Stimulated activated CD8-positive, alpha-beta memory T cell treated with anti-CD3 and anti-CD28 coated beads, Interleukin-4, amount 100 ng/mL, for 4 hours (primary cell): ENCODE data around the gene MTR.

Source experiments
- DNase-seq, 2 donors: peaks; one replicate each; pipeline ENCODE4 v3.0.0-alpha.2; 2020; ENCODE audit warnings: low read depth in 2 of 2, low spot score in 1 of 2

MTR gene

GRCh38 chr1:236774926-236775325 lies 20.2 kb upstream of the MTR start:
- no peak for DNase-seq

- no peak for DNase-seq
These were observed 15.8 kb upstream of the MTR start for GRCh38 chr1:236779312-236779711.

- DNase-seq = no peak
These were observed 9.6 kb upstream of the MTR start for GRCh38 chr1:236785477-236785876.

GRCh38 chr1:236786453-236786852 lies 8.6 kb upstream of the MTR start:
- no peak for DNase-seq

- DNase-seq = no peak
These were observed 482 bp upstream of the MTR start for GRCh38 chr1:236794585-236795034.

- DNase-seq = peak in 1 of 2 donors; percentile 38
These were observed 920 bp downstream of the MTR start for GRCh38 chr1:236795757-236796667.

- DNase-seq = no peak
These were observed 3.9 kb downstream of the MTR start for GRCh38 chr1:236799001-236799400.

- DNase-seq = no peak
These were observed 5.0 kb downstream of the MTR start for GRCh38 chr1:236800002-236800620.

GRCh38 chr1:236800623-236801022 lies 5.5 kb downstream of the MTR start:
- DNase-seq = no peak

- no peak for DNase-seq
These were observed 7.2 kb downstream of the MTR start for GRCh38 chr1:236802264-236802663.

- no peak for DNase-seq
These were observed 11.5 kb downstream of the MTR start for GRCh38 chr1:236806634-236807033.

GRCh38 chr1:236808005-236808404 lies 12.9 kb downstream of the MTR start:
- no peak for DNase-seq

- no peak for DNase-seq
These were observed 13.6 kb downstream of the MTR start for GRCh38 chr1:236808564-236809130.

- no peak for DNase-seq
These were observed 14.1 kb downstream of the MTR start for GRCh38 chr1:236809148-236809547.

- no peak for DNase-seq
These were observed 14.9 kb downstream of the MTR start for GRCh38 chr1:236810018-236810417.

- no peak for DNase-seq
These were observed 17.4 kb downstream of the MTR start for GRCh38 chr1:236812334-236813030.

GRCh38 chr1:236815941-236816340 lies 20.8 kb downstream of the MTR start:
- no peak for DNase-seq

GRCh38 chr1:236819856-236820255 lies 24.8 kb downstream of the MTR start:
- no peak for DNase-seq

- DNase-seq = no peak
These were observed 26.1 kb downstream of the MTR start for GRCh38 chr1:236821091-236821627.

- DNase-seq = no peak
These were observed 28.5 kb downstream of the MTR start for GRCh38 chr1:236823559-236823958.

- no peak for DNase-seq
These were observed 34.0 kb downstream of the MTR start for GRCh38 chr1:236829085-236829484.
